ENCODE results near the gene WDR13. TPM values are rescaled to one million over a fixed set of nuclear protein-coding genes. Genes with fewer than 3 reads are reported as not detected.

WDR13 gene
- total RNA-seq, 1 experiment from 2014 or later = 48.1 TPM

GRCh38 chrX:48632207-48632606 lies 34.9 kb downstream of the WDR13 start:
- CTCF ChIA-PET = no interaction called here
- no peaks in the 10 kb centered on the region for H3K36me3 ChIP-seq (ENCODE audit: insufficient read depth, low read length, poor library complexity, severe bottlenecking)
- intact Hi-C loops (cut with micrococcal nuclease; ENCODE audit: unreplicated experiment) = no loop called here
- no peaks in the 10 kb centered on the region for H3K9me3 ChIP-seq (ENCODE audit: low read depth, low read length, poor library complexity, severe bottlenecking)
- H3K27me3 ChIP-seq (replicated peaks; ENCODE audit: insufficient read depth, low read depth, low read length, poor library complexity) = no peaks in the 10 kb centered on the region
- no peak for TF ChIP-seq CTCF (conservative IDR thresholded peaks at IDR 0.05; ENCODE audit: low read depth, low read length)
- no peak for TF ChIP-seq EZH2 (IDR thresholded peaks at IDR 0.05; ENCODE audit: borderline replicate concordance, low read depth, low read length, poor library complexity, severe bottlenecking)
- POLR2A ChIA-PET (ENCODE audit: low non-redundant PET) = no interaction called here
- no peak overlapping the region for H3K4me3 ChIP-seq (ENCODE audit: low read depth, low read length, poor library complexity, severe bottlenecking)
- no peak overlapping the region for H3K27ac ChIP-seq (ENCODE audit: low read depth, low read length, poor library complexity, severe bottlenecking)
- DNase-seq (ENCODE audit: low spot score) = no peak
- no TSS peak for BruUV-seq (replicated peaks)
- no peaks in the 10 kb centered on the region for H3K4me1 ChIP-seq (ENCODE audit: insufficient read depth, low read length, poor library complexity, severe bottlenecking)

GRCh38 chrX:48636301-48636700 lies 39.0 kb downstream of the WDR13 start:
- Histone ChIP-seq H3K4me3 (ENCODE audit: low read depth, low read length, poor library complexity, severe bottlenecking) (no peak overlapping the region), H3K4me1 (ENCODE audit: insufficient read depth, low read length, poor library complexity, severe bottlenecking) (no peaks in the 10 kb centered on the region), H3K9me3 (ENCODE audit: low read depth, low read length, poor library complexity, severe bottlenecking) (no peaks in the 10 kb centered on the region), H3K27me3 (replicated peaks; ENCODE audit: insufficient read depth, low read depth, low read length, poor library complexity) (no peaks in the 10 kb centered on the region), H3K27ac (ENCODE audit: low read depth, low read length, poor library complexity, severe bottlenecking) (no peak overlapping the region), H3K36me3 (ENCODE audit: insufficient read depth, low read length, poor library complexity, severe bottlenecking) (no peaks in the 10 kb centered on the region)
- ChIA-PET CTCF (no interaction called here), POLR2A (ENCODE audit: low non-redundant PET) (no interaction called here)
- intact Hi-C loops (cut with micrococcal nuclease; ENCODE audit: unreplicated experiment) = no loop called here
- no peak for TF ChIP-seq CTCF (conservative IDR thresholded peaks at IDR 0.05; ENCODE audit: low read depth, low read length)
- TF ChIP-seq EZH2 (IDR thresholded peaks at IDR 0.05; ENCODE audit: borderline replicate concordance, low read depth, low read length, poor library complexity, severe bottlenecking) = no peak
- BruUV-seq (replicated peaks) = no TSS peak
- DNase-seq (ENCODE audit: low spot score) = no peak

GRCh38 chrX:48636776-48637175 lies 39.5 kb downstream of the WDR13 start:
- Histone ChIP-seq H3K4me3 (ENCODE audit: low read depth, low read length, poor library complexity, severe bottlenecking) (no peak overlapping the region), H3K27me3 (replicated peaks; ENCODE audit: insufficient read depth, low read depth, low read length, poor library complexity) (no peaks in the 10 kb centered on the region), H3K4me1 (ENCODE audit: insufficient read depth, low read length, poor library complexity, severe bottlenecking) (no peaks in the 10 kb centered on the region), H3K36me3 (ENCODE audit: insufficient read depth, low read length, poor library complexity, severe bottlenecking) (no peaks in the 10 kb centered on the region), H3K27ac (ENCODE audit: low read depth, low read length, poor library complexity, severe bottlenecking) (no peak overlapping the region), H3K9me3 (ENCODE audit: low read depth, low read length, poor library complexity, severe bottlenecking) (no peaks in the 10 kb centered on the region)
- DNase-seq (ENCODE audit: low spot score) = no peak
- no TSS peak for BruUV-seq (replicated peaks)
- ChIA-PET CTCF (no interaction called here), POLR2A (ENCODE audit: low non-redundant PET) (no interaction called here)
- intact Hi-C loops (cut with micrococcal nuclease; ENCODE audit: unreplicated experiment) = no loop called here
- no peak for TF ChIP-seq EZH2 (IDR thresholded peaks at IDR 0.05; ENCODE audit: borderline replicate concordance, low read depth, low read length, poor library complexity, severe bottlenecking)
- TF ChIP-seq CTCF (conservative IDR thresholded peaks at IDR 0.05; ENCODE audit: low read depth, low read length) = no peak
